ENCODE measurements around the gene IDI1. TPM values are rescaled to one million over a fixed set of nuclear protein-coding genes. Genes with fewer than 3 reads are reported as not detected.

IDI1 gene
- polyA plus RNA-seq, 1 of the 3 experiments (the other 2 are of a cell fraction) = 15.9 TPM

GRCh38 chr10:1007583-1007982 is 41.3 kb downstream of the IDI1 start:
- Histone ChIP-seq H3K27me3 (ENCODE audit: insufficient read depth) (no peaks in the 10 kb centered on the region), H3K79me2 (ENCODE audit: insufficient read depth) (peaks cover 39% of the 10 kb centered on the region), H4K20me1 (ENCODE audit: insufficient read depth) (peaks cover 23% of the 10 kb centered on the region; the same call in 1 of the 2 replicates), H3K4me3 (ENCODE audit: low read depth in 2 of 2, low read length in 1 of 2) (no peak overlapping the region), H3K27ac (ENCODE audit: low read depth in 2 of 2, low read length in 1 of 2) (no peak overlapping the region), H3K4me2 (no peak overlapping the region), H2AFZ (ENCODE audit: low read depth) (no peak overlapping the region), H3K36me3 (replicated peaks in 1 of 2; ENCODE audit: control insufficient read depth in 1 of 2, insufficient read depth in 2 of 2, low read length in 1 of 2) (peaks cover 78 to 91% of the 10 kb centered on the region in 2 experiments), H3K9me2 (no peaks in the 10 kb centered on the region), H3F3A (replicated peaks; ENCODE audit: insufficient read depth) (peaks cover 3% of the 10 kb centered on the region), H3K4me1 (ENCODE audit: control insufficient read depth in 1 of 2, insufficient read depth in 2 of 2, low read depth in 1 of 2, low read length in 1 of 2) (peaks cover 0 to 15% of the 10 kb centered on the region in 2 experiments; a peak in 1 of 4 replicates), H3K9ac (no peak overlapping the region), H3K9me3 (no peaks in the 10 kb centered on the region)
- TF ChIP-seq, protein P1, sequence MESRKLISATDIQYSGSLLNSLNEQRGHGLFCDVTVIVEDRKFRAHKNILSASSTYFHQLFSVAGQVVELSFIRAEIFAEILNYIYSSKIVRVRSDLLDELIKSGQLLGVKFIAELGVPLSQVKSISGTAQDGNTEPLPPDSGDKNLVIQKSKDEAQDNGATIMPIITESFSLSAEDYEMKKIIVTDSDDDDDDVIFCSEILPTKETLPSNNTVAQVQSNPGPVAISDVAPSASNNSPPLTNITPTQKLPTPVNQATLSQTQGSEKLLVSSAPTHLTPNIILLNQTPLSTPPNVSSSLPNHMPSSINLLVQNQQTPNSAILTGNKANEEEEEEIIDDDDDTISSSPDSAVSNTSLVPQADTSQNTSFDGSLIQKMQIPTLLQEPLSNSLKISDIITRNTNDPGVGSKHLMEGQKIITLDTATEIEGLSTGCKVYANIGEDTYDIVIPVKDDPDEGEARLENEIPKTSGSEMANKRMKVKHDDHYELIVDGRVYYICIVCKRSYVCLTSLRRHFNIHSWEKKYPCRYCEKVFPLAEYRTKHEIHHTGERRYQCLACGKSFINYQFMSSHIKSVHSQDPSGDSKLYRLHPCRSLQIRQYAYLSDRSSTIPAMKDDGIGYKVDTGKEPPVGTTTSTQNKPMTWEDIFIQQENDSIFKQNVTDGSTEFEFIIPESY (IDR thresholded peaks at IDR 0.05; ENCODE audit: borderline replicate concordance, low read depth) = no peak
- TF ChIP-seq, protein P2, sequence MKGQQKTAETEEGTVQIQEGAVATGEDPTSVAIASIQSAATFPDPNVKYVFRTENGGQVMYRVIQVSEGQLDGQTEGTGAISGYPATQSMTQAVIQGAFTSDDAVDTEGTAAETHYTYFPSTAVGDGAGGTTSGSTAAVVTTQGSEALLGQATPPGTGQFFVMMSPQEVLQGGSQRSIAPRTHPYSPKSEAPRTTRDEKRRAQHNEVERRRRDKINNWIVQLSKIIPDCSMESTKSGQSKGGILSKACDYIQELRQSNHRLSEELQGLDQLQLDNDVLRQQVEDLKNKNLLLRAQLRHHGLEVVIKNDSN (IDR thresholded peaks at IDR 0.05; ENCODE audit: borderline replicate concordance, low read depth) = no peak
- TF ChIP-seq MEF2A (IDR thresholded peaks at IDR 0.05; ENCODE audit: borderline replicate concordance, low read depth) (no peak), GATA2 (CRISPR knock-in tag; IDR thresholded peaks at IDR 0.05) (no peak), YY1 (IDR thresholded peaks at IDR 0.05; ENCODE audit: low read depth) (no peak)
- 91% methylated on average over 10 of the region's 10 CpGs for WGBS (ENCODE audit: low lambda C conversion rate)
- ChIA-PET CTCF (interaction anchor here (0.6 kb wide), 1 partner anchor 273 kb away, joined by 5 read pairs; no protein-coding TSS in a partner anchor), POLR2A (no interaction called here)
- DNase-seq = no peak

GRCh38 chr10:1006573-1006972 is 42.3 kb downstream of the IDI1 start:
- Histone ChIP-seq H3K27ac (ENCODE audit: low read depth in 2 of 2, low read length in 1 of 2) (no peak overlapping the region), H3K9me2 (no peaks in the 10 kb centered on the region), H3K4me1 (ENCODE audit: control insufficient read depth in 1 of 2, insufficient read depth in 2 of 2, low read depth in 1 of 2, low read length in 1 of 2) (peaks cover 0 to 15% of the 10 kb centered on the region in 2 experiments; a peak in 1 of 4 replicates), H3K9me3 (no peaks in the 10 kb centered on the region), H3K36me3 (replicated peaks in 1 of 2; ENCODE audit: control insufficient read depth in 1 of 2, insufficient read depth in 2 of 2, low read length in 1 of 2) (peaks cover 81 to 91% of the 10 kb centered on the region in 2 experiments), H2AFZ (ENCODE audit: low read depth) (no peak overlapping the region), H4K20me1 (ENCODE audit: insufficient read depth) (peaks cover 31% of the 10 kb centered on the region; the same call in 1 of the 2 replicates), H3K4me2 (no peak overlapping the region), H3K79me2 (ENCODE audit: insufficient read depth) (peaks cover 49% of the 10 kb centered on the region), H3K9ac (no peak overlapping the region), H3F3A (replicated peaks; ENCODE audit: insufficient read depth) (peaks cover 3% of the 10 kb centered on the region), H3K4me3 (ENCODE audit: low read depth in 2 of 2, low read length in 1 of 2) (no peak overlapping the region), H3K27me3 (ENCODE audit: insufficient read depth) (no peaks in the 10 kb centered on the region)
- POLR2A ChIA-PET = no interaction called here
- 94% methylated on average over 8 of the region's 9 CpGs for WGBS (ENCODE audit: low lambda C conversion rate)
- DNase-seq = no peak
- TF ChIP-seq RCOR1 (IDR thresholded peaks at IDR 0.05; ENCODE audit: low read length) = no peak
- TF ChIP-seq REST (IDR thresholded peaks at IDR 0.05; ENCODE audit: low read depth, low read length) = no peak
- no peak for TF ChIP-seq MXI1 (IDR thresholded peaks at IDR 0.05; ENCODE audit: low read depth, low read length)
- no peak for TF ChIP-seq GATA2 (CRISPR knock-in tag; IDR thresholded peaks at IDR 0.05)
- TF ChIP-seq RXRA (IDR thresholded peaks at IDR 0.05; ENCODE audit: borderline replicate concordance, low read depth) = no peak
- TF ChIP-seq, protein P3, sequence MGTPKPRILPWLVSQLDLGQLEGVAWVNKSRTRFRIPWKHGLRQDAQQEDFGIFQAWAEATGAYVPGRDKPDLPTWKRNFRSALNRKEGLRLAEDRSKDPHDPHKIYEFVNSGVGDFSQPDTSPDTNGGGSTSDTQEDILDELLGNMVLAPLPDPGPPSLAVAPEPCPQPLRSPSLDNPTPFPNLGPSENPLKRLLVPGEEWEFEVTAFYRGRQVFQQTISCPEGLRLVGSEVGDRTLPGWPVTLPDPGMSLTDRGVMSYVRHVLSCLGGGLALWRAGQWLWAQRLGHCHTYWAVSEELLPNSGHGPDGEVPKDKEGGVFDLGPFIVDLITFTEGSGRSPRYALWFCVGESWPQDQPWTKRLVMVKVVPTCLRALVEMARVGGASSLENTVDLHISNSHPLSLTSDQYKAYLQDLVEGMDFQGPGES (IDR thresholded peaks at IDR 0.05; ENCODE audit: low read depth, low read length) = no peak
- TF ChIP-seq, protein P2 (IDR thresholded peaks at IDR 0.05; ENCODE audit: borderline replicate concordance, low read depth) = no peak
- TF ChIP-seq SIN3A (IDR thresholded peaks at IDR 0.05; ENCODE audit: borderline replicate concordance, low read depth, low read length) = no peak
- no peak for TF ChIP-seq YY1 (IDR thresholded peaks at IDR 0.05; ENCODE audit: low read depth)
- TF ChIP-seq, protein P4, sequence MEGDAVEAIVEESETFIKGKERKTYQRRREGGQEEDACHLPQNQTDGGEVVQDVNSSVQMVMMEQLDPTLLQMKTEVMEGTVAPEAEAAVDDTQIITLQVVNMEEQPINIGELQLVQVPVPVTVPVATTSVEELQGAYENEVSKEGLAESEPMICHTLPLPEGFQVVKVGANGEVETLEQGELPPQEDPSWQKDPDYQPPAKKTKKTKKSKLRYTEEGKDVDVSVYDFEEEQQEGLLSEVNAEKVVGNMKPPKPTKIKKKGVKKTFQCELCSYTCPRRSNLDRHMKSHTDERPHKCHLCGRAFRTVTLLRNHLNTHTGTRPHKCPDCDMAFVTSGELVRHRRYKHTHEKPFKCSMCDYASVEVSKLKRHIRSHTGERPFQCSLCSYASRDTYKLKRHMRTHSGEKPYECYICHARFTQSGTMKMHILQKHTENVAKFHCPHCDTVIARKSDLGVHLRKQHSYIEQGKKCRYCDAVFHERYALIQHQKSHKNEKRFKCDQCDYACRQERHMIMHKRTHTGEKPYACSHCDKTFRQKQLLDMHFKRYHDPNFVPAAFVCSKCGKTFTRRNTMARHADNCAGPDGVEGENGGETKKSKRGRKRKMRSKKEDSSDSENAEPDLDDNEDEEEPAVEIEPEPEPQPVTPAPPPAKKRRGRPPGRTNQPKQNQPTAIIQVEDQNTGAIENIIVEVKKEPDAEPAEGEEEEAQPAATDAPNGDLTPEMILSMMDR (IDR thresholded peaks at IDR 0.05) = no peak
- no peak for TF ChIP-seq EP300 (IDR thresholded peaks at IDR 0.05; ENCODE audit: borderline replicate concordance in 1 of 2, low read depth in 1 of 2, low read length in 1 of 2)
- CTCF ChIA-PET = interaction anchor here (0.6 kb wide), 1 partner anchor 726 kb away, joined by 3 read pairs; no protein-coding TSS in a partner anchor
